ENCODE measurements around the gene TBK1.

The TBK1 gene

DNA sequence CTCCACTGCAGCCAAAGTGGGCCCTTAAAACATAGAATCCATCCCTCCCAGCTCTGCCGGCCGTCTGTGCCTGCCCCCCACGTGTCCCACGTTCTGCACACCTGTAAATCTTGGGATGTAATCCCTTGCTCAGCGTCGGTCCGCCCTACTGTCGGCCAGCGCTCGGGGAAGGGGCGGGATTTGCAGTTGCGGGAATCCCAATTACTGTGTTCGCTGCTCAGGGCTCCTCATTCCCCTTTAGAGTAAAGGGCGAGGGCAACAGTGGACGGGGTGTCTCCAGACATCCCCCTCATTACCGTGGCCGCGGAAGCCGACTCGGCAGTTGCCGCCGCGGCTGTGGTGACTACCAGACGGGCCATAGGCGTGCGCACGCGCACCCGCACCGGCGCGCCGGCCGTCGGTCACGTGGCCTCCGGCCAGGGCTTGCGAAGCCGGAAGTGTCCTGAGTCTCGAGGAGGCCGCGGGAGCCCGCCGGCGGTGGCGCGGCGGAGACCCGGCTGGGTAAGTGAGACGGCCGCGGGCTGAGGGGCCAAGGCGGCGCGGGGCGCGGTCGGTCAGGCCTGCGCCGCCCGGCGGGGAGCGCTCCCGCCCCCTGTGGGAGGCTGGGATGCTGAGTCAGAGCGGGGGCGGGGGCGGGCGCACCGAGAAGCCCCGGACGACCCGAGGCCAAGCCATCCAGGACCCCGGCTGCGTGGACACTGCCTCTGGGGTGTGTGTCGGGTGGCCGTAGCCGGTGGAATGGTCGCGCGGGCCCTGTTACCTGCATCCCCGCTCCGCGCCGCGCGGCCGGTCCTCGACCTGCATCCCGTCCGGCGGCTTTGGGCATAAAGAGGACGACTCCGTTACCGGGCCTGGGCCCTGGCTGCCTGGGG is at the start of gene TBK1:
TBK1 (plus strand) TSS at position 434 of the 872 bp plus-strand sequence. CDS start 3,751 bp downstream, outside the sequence.
- peak; percentile 89 for DNase-seq

DNA sequence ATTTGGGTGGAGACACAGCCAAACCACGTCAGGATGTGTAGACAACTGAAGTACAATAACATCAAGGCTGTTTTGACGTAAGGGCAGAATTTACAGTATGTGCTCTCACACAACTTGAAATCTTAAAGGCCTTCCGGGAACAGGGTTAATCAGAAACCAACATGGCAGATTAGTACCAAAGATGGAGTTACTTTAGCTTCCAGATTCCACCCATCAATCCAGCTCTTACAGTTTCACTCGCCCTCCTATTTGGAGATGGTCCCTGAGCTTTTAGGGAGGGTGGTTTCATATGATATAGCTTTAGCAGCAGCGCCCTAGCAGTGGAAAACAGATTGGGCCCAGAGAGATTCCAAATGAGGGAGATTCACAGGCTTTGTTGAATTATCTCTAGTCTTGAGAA is 49.7 kb upstream of the TBK1 start:
- DNase-seq: no peak

DNA sequence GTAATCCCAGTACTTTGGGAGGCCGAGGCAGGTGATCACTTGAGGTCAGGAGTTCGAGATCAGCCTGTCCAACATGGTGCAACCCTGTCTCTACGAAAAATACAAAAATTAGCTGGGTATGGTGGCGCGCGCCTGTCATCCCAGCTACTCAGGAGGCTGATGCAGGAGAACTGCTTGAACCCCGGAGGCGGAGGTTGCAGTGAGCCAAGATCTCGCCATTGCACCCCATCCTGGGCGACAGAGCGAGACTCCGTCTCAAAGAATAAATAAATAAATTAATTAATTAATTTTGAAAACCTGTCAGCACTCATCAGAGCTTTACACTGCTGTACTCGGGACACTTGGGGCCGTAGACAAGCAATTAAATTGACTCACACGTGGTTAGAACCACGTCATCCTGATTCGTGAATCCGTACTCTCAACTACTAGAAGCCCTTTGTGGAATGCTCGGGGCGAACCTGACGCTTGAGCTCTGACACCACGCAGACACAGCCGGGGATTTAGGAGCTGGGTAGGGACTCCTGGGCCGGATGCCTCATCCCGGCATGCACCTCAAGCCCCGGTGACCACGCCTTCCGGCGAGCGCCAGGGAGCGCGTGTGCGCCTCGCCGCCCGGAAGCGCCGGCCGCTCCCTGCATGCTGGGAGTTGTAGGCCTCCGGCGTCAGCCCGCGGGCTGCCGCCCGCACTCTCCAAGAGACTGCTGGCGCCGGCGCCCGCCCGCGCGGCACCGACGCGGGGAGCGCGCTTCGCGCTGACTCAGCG is 48.0 kb upstream of the TBK1 start, which contains the start of gene XPOT:
XPOT (plus strand) TSS at position 686 of the 763 bp plus-strand sequence. CDS start 5,644 bp downstream, outside the sequence.
- DNase-seq: peak; percentile 98

DNA sequence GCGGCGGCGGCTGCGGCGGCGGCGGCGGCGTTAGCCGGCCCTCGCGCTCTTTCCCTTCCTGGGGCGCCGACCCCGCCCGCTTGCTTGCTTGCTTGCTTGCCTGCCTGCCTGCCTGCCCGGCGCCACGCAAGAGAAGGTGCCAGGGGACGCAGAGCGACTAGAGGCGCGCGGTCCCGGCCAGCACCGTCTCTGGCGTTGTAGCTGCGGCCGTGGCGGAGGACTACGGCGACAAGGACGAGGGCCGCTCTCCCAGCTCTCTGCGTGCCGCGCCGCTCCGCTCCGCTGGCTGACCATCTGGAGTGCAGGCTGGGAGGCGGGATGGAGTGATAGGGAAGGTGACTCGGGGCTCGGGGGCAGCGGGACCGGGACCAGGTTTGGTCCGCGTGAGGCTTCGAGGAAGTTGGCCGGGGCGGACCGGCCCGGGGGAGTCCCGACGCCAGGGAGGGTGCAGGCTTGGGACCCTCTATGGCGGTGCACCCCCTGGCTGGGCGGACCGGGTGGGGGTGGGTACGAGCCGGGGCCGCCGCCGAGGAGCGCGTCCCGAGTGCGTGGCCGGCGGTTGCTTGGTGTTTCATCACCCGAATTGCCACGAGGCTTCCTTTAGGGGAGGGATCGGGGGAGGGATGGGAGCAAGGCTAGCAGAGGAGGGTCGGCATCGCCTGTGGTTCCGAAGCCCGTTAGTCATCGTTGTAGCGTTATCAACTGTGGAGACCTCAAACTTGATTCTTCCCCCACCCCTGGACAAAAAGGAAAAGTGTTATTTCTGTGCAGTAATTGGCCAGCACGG is 47.3 kb upstream of the TBK1 start:
- DNase-seq: peak; percentile 89

DNA sequence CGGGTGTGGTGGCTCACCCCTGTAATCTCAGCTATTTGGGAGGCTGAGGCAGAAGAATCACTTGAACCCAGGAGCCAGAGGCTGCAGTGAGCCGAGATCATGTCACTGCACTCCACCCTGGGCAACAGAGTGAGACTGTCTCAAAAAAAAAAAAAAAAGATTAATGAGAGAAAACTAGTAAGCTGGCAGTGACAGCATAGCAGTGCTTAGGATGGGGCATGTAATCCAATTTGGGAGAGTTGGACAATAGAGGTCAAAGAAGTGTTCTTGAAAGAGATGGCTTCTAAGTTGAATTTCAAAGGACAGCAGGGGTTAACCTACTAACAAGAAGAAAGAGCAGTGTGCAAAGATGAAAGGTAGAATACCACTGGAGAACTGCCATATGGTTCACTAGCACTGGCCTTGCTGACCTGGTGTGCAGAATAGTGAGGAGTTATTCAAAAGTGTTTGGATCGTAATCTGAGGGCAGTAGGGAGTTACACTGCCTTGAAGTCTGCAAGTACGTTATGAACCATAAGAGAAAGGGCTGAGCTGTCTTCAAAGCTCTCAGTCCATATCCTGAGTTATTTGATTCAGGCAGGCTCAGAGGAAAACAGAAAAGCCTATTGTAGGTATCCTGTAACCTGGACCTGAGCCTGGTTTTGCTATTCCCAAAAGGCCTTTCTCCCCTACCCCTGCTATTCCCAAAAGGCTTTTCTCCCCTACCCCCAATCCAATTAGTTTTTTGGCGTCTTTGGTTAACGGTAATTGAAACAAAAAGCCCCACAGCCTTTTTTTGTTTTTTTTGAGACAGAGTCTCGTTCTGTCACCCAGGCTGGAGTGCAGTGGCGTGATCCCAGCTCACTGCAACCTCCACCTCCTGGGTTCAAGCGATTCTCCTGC is 44.3 kb upstream of the TBK1 start:
- no peak for DNase-seq

DNA sequence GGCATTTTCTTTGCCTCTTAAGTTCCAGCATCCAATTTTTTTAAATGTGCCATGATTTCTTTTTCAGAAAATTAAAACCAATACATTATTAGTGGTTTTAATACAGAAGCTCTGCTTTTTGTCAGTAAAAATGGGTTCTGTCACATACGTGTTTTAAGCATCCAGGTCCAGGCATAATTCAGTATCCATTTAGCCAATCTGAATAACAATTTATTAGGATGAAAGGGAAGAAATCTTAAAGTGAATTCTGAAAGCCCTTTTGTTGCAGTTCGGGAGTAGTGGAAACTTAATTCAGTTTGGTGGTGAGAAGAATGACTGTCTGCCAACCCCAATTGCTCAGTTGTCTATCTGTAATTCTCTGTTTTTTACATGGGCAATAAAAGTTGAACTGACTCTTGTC is 40.5 kb upstream of the TBK1 start:
- DNase-seq: no peak

DNA sequence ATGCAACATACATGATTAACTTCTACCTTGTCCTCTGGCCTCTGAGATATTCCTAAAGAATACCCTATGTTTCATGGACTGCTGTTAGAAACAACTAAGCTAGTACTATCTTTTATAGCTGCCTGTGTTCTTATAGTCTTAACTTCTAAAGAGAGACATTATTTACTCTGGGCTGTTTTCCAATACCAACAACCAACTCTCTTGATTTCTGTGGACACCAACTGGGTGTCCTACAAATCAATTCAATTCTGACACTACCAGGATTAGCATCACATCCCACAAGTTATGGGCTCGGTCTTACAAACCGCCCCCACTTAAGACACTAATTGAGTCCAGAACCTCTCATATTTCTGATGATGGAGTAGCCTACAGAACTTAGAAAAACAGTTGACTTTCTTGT is 39.5 kb upstream of the TBK1 start:
- no peak for DNase-seq

DNA sequence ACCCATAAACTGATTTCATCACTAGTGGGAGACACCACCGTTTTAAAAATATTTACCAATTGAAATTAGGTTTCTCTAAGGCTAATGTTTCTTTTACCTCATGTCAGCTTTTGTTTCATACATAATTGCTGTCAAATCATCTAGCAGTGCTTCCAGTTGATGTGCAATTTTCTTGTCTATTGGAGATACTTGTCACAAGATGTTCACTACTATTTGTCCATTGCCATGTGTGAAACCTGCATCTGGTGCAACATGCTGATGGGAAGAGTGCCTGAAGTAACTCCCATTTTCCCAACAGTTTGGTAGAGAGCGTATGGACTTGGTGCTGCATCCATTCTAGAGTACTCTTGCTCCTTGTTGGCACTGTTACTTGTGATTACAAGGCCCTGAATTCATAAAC is 38.0 kb upstream of the TBK1 start:
- no peak for DNase-seq

DNA sequence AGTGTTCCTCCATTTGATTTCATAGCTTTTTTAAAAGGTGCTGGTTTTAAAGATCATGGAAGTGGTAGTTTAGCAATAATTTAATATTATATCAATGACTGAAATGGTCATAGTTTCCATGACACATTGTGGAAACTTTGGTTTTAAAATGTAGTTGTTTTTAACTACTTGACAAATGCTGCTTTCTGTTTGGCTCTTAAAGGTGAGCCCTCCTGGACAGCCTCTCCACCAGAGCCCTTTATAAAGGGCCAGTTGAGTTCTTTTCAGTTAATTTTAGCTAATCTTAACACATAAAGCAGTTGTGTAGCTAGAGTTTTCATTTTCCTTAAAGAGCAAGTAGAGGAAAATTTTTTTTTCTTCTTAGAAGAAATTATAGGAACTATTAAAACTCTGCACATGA is 33.7 kb upstream of the TBK1 start:
- DNase-seq: no peak

DNA sequence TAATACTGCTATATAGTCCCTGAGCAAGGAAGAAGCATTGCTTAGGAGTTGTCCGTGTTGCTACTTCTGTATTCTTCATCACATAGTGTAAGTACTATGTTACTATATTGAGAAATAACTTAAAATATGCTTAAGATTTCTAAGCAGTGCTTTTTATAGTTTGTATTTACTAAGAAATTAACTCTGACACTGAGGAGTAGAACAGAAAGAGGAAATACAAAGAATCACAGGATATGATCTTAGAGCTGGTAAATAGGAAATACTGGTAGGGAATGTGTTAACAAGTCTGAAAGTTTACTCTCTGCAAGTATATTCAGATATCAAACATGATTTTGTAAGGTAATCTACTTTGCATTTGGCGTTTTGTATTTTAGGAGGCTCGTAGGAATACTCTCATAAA is 32.2 kb upstream of the TBK1 start:
- no peak for DNase-seq

DNA sequence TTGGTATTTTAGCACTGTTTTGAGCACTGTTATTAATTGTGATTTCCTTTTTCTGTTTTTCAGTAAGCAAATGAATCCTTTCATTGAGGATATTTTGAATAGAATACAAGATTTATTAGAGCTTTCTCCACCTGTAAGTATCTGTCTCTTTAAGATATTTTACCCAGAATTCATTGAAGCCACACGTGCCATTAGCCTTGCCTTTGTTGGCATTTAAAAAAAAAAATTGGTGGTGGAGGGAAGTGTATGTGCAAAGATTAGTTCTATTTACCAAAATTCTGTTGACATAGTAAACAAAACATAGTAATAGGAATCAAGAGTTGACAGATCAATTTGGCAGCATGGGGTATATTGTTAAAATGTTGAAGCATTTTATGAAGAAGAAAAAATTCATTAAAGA is 23.9 kb upstream of the TBK1 start:
- DNase-seq: no peak

DNA sequence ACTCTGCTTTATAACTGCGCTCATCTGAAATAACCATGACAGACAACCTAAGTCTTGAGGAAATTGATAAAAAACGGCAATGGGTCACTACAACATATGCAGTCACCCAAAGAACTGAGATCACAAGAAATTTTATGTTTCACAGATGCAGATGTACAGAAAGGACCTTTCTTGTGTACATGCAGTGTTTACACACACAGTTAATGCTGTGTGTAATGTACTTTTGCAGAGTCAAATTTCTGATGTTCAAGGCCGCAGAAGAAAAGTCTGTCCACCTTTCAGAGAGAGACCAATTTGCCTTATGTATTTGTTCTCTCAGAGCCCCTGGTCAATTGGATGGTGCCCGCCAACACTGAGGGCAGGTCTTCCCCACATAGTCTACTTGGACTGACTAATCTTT is 23.0 kb upstream of the TBK1 start:
- no peak for DNase-seq

DNA sequence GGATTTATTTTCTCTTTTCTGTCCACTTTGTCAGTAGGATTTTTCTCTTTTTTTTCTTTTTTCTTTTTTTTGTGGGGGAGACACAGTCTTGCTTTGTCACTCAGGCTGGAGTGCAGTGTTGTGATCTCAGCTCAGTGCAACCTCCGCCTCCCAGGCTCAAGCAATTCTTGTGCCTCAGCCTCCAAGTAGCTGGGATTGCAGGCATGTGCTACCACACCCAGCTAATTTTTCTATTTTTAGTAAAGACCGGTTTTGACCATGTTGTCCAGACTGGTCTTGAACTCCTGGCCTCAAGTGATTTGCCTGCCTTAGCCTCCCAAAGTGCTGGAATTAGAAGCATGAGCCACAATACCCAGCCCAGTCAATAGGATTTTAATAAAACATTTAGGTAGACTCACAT is 21.0 kb upstream of the TBK1 start:
- no peak for DNase-seq

DNA sequence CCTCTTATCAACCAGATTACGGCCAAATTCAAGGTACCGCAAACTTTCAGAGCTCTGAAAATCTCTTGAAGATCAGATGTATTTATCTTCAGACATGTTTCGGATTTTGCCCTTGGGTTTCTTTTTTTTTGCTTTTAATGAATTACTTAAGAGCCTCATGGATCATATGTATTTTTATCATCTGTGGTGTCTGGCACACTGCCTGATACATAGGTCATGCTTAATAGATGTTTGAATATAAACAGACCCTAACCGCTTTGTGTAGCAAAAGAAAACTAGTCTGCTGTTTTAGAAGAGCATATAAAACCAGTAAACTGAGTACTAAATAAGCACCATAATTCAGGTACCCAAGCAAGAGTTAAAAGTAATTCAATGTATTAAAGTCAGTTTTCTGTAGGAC is 20.1 kb upstream of the TBK1 start:
- no peak for DNase-seq

DNA sequence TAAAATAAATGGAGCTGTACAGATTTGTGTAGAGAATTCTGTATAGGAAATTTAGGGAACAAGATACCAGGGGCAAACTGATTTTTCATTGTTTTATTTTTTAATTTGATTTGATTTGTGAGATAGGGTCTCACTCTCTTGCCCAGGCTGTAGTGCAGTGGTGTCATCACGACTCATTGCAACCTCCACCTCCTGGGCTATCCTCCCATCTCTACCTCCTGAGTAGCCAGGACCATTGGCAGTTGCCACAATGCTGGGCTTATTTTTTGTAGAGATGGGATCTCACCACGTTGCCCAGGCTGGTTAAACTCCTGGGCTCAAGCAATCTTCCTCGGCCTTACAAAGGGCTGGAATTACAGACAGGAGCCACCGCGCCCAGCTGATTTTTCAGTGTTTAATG is 18.0 kb upstream of the TBK1 start:
- DNase-seq: no peak

DNA sequence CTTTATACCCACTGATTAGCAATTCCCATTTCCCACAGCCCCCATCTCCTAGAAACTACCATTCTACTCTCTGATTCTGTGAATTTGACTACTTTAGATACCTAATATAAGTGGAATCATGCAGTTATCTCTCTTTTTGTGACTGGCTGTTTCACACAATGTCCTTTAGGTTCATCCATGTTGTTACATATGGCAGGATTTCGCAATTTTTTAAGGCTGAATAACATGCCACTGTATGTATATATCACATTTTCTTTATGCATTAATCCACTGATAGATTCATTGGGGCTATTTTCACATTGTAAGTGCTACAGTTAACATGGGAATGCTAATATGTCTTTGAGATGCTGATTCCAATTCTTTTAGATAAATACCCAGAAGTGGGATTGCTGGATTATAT is 11.8 kb upstream of the TBK1 start:
- DNase-seq: no peak

DNA sequence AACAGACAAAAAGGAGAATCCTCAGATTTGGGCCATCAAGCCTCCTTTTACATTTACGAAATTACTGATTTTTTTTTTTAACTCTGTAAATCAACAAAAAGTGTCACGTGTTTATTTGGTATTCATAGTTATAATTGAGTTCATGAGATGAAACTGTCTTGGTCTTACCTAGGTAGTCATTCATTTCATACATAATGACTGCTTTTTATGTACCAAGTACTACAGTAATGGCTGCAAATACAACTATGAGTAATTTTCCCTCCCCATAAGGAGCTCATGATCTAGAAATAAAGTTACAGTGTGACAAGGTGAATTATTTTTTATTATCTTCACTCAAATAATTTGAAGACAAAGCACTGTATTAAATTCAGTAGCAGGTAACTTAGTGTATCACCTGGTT is 6.4 kb upstream of the TBK1 start:
- no peak for DNase-seq

DNA sequence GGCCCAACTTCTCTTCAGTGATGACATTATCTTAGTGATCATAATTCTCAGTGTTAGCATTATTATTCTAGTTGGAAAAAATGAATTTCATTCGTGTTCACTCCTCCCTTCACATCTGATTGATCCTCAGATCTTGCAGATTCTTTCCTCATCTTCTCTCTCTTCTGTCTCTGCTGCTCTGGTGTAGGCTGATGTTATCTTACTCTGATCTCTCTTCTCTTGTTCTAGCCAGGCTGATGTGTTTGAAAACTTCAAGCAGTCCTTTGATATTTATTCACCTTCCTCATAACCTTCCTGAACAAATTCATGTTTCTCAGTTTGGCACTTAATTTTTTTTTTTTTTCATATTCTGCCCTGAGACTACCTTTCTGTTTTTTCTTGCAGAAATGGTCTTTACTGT is 5.6 kb upstream of the TBK1 start:
- DNase-seq: no peak

DNA sequence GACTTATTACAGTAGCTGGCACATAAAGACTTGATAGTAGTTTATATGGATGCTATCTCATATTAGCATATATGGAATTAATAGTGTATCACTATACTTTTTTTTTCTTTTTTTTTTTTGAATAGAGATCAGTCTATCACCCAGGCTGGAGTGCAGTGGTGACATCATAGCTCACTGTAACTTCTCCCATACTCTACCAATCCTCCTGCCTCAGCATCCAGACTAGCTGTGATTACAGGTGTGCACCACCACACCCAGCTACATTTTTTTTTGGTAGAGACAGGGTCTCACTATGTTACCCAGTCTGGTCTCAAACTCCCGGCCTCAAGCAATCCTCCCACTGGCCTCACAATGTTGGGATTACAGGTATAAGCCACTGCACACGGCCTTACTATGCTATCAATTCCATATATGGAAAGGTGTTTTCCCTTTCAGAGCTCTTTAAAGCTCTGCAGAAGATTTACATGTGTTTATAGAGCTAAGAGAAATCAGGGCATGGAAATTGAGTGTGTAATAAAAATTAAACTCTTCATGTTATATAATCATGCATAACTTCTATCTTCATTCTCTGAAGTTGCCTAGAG is 1.8 kb upstream of the TBK1 start:
- no peak for DNase-seq

DNA sequence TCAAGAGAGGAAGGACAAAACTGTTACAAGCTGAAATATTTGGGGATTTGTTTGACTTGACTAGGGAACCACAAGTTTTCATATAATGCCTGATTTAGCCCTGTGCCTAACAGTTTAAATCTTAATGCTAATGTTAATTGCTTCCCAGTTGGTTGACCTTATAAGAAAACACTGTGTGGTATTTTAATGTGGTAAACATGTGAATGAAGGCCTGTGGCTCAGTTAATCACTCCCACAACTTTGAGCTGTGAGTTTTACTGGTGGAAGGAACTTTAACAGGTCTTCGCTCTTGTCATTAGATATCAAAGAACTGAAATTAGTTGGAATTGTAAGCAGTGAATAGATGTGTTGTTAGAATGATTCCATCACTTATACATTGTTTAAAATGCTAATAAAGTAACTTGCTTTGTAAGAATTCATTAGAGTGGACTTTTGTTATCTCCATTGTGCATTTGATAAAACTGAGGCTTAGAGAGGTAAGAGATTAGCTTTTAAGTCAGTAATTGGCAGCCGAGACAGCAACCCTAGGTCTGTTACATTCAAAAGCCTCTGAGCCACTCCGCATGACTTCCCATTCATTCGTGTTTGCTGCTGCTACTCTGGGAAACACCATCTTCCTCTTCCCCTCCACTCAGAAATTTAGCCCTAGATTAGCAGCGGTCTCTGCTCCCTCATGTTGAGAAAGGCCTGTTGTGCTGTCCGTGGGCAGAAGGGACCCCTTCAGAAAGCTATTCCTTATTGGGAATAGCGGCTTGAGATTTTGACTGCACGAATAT is 1.0 kb upstream of the TBK1 start:
- DNase-seq: peak; percentile 33
